ENCODE data around the gene PALB2. TPM values are rescaled to one million over a fixed set of nuclear protein-coding genes. Genes with fewer than 3 reads are reported as not detected.

Gene PALB2
- total and polyA plus RNA-seq, 2 of the 13 experiments (the other 11 are each of a cell fraction or from before 2014, with no cell fraction given): 12.1 to 40.9 TPM

DNA sequence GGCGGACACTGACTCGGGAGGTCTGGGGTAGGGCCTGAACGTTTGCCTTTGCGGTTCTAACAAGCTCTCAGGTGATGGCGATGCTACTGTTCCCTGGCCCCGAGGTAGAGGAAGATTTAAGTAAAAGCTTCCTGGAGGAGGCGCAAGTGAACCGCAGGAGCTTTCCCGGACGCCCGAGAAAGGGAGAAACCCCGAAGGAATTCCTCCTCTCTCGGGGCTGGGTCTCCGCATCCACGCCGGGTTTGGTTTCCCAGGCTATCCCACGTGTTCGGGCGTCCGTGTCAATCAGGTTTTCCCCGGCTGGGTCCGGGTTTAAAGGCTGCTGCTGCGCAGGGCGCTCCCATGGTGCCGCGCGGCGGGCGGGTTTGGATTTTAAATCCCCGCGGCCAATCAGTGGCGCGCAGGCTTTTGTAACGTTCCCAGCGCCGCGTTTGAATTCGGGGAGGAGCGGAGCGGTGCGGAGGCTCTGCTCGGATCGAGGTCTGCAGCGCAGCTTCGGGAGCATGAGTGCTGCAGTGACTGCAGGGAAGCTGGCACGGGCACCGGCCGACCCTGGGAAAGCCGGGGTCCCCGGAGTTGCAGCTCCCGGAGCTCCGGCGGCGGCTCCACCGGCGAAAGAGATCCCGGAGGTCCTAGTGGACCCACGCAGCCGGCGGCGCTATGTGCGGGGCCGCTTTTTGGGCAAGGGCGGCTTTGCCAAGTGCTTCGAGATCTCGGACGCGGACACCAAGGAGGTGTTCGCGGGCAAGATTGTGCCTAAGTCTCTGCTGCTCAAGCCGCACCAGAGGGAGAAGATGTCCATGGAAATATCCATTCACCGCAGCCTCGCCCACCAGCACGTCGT lies 37.5 kb upstream of the PALB2 start, which contains the start of gene PLK1 (continued):
- peak; percentile 67; the same call in 1 of the 2 replicates for TF ChIP-seq FIP1L1 (IDR thresholded peaks at IDR 0.05; ENCODE audit: borderline replicate concordance, insufficient read depth, low read depth, low read length)
- TF ChIP-seq MAFF (IDR thresholded peaks at IDR 0.05; ENCODE audit: low read depth, low read length): no peak
- TF ChIP-seq, protein P1, sequence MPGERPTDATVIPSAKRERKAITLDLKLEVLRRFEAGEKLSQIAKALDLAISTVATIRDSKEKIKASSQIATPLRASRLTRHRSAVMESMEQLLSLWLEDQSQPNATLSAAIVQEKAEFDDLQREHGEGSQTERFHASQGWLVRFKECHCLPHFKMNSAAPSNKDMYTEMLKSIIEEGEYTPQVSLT (CRISPR knock-in tag; IDR thresholded peaks at IDR 0.05; ENCODE audit: borderline replicate concordance, low read depth): no peak
- peak; percentile 90 for TF ChIP-seq ZNF563 (CRISPR knock-in tag; IDR thresholded peaks at IDR 0.05)
- peak; percentile 84; the same call in 1 of the 2 replicates for TF ChIP-seq ZNF766 (CRISPR knock-in tag; IDR thresholded peaks at IDR 0.05; ENCODE audit: borderline replicate concordance)
- peak; percentile 91; the same call in 1 of the 2 replicates for TF ChIP-seq KLF9 (CRISPR knock-in tag; IDR thresholded peaks at IDR 0.05; ENCODE audit: low read depth)
- TF ChIP-seq, protein P2, sequence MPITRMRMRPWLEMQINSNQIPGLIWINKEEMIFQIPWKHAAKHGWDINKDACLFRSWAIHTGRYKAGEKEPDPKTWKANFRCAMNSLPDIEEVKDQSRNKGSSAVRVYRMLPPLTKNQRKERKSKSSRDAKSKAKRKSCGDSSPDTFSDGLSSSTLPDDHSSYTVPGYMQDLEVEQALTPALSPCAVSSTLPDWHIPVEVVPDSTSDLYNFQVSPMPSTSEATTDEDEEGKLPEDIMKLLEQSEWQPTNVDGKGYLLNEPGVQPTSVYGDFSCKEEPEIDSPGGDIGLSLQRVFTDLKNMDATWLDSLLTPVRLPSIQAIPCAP (CRISPR knock-in tag; IDR thresholded peaks at IDR 0.05; ENCODE audit: low read depth): no peak; the same call in 1 of the 2 replicates
- no peak; the same call in 1 of the 2 replicates for TF ChIP-seq ZNF138 (CRISPR knock-in tag; IDR thresholded peaks at IDR 0.05; ENCODE audit: low read depth)
- TF ChIP-seq, protein P3, sequence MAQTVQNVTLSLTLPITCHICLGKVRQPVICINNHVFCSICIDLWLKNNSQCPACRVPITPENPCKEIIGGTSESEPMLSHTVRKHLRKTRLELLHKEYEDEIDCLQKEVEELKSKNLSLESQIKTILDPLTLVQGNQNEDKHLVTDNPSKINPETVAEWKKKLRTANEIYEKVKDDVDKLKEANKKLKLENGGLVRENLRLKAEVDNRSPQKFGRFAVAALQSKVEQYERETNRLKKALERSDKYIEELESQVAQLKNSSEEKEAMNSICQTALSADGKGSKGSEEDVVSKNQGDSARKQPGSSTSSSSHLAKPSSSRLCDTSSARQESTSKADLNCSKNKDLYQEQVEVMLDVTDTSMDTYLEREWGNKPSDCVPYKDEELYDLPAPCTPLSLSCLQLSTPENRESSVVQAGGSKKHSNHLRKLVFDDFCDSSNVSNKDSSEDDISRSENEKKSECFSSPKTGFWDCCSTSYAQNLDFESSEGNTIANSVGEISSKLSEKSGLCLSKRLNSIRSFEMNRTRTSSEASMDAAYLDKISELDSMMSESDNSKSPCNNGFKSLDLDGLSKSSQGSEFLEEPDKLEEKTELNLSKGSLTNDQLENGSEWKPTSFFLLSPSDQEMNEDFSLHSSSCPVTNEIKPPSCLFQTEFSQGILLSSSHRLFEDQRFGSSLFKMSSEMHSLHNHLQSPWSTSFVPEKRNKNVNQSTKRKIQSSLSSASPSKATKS (CRISPR knock-in tag; IDR thresholded peaks at IDR 0.05): no peak
- TF ChIP-seq SETDB1 (CRISPR knock-in tag; IDR thresholded peaks at IDR 0.05; ENCODE audit: borderline replicate concordance): no peak
- TF ChIP-seq SAFB2 (CRISPR knock-in tag; IDR thresholded peaks at IDR 0.05; ENCODE audit: borderline replicate concordance, low read depth): no peak; the same call in 1 of the 2 replicates
- TF ChIP-seq ZNF256 (CRISPR knock-in tag; conservative IDR thresholded peaks at IDR 0.05): peak; percentile 60; the same call in 1 of the 2 replicates
- peak; percentile 83 for TF ChIP-seq GABPB1 (CRISPR knock-in tag; IDR thresholded peaks at IDR 0.05)
- TF ChIP-seq ZNF550 (CRISPR knock-in tag; IDR thresholded peaks at IDR 0.05; ENCODE audit: borderline replicate concordance): no peak
- TF ChIP-seq ZNF274 (CRISPR knock-in tag; IDR thresholded peaks at IDR 0.05): peak; percentile 82; the same call in 1 of the 2 replicates
- TF ChIP-seq YEATS4 (CRISPR knock-in tag; IDR thresholded peaks at IDR 0.05; ENCODE audit: borderline replicate concordance): peak; percentile 99
- peak; percentile 96 for TF ChIP-seq ZNF383 (CRISPR knock-in tag; IDR thresholded peaks at IDR 0.05; ENCODE audit: borderline replicate concordance)
- TF ChIP-seq GZF1 (CRISPR knock-in tag; IDR thresholded peaks at IDR 0.05): 0 out of 2 replicates have a peak, but pooled peaks have one; percentile 60
- TF ChIP-seq BHLHE40 (IDR thresholded peaks at IDR 0.05; ENCODE audit: low read length): peak; percentile 26; the same call in 1 of the 2 replicates
- TF ChIP-seq MZF1 (CRISPR knock-in tag; IDR thresholded peaks at IDR 0.05; ENCODE audit: borderline replicate concordance): no peak
- no peak for TF ChIP-seq SP1 (IDR thresholded peaks at IDR 0.05)
- no peak; the same call in 1 of the 2 replicates for TF ChIP-seq SP1 (CRISPR knock-in tag; IDR thresholded peaks at IDR 0.05)
- TF ChIP-seq ZNF282 (IDR thresholded peaks at IDR 0.05; ENCODE audit: partially characterized antibody): no peak
- TF ChIP-seq, protein P4, sequence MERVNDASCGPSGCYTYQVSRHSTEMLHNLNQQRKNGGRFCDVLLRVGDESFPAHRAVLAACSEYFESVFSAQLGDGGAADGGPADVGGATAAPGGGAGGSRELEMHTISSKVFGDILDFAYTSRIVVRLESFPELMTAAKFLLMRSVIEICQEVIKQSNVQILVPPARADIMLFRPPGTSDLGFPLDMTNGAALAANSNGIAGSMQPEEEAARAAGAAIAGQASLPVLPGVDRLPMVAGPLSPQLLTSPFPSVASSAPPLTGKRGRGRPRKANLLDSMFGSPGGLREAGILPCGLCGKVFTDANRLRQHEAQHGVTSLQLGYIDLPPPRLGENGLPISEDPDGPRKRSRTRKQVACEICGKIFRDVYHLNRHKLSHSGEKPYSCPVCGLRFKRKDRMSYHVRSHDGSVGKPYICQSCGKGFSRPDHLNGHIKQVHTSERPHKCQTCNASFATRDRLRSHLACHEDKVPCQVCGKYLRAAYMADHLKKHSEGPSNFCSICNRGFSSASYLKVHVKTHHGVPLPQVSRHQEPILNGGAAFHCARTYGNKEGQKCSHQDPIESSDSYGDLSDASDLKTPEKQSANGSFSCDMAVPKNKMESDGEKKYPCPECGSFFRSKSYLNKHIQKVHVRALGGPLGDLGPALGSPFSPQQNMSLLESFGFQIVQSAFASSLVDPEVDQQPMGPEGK (CRISPR knock-in tag; IDR thresholded peaks at IDR 0.05): 0 out of 2 replicates have a peak, but pooled peaks have one; percentile 20
- 0 out of 2 replicates have a peak, but pooled peaks have one; percentile 49 for TF ChIP-seq ZNF234 (CRISPR knock-in tag; conservative IDR thresholded peaks at IDR 0.05)

Measured in HepG2 (cell line).